K562 (cell line): ENCODE data around the gene PTPN7. TPM values are rescaled to one million over a fixed set of nuclear protein-coding genes. Genes with fewer than 3 reads are reported as not detected.
A peak's percentile ranks its signal among the peaks of the same experiment; 100 is the strongest.

Experiments
- ATF6 ChIP-seq: sonication (generic); formaldehyde crosslinking; IDR thresholded peaks from 2 replicates; pipeline ENCODE4 v1.4.0; 2020; ENCODE audit warnings: mild to moderate bottlenecking, missing genetic modification reagents
- C11orf30 ChIP-seq: fragments of 450-650 bp; IDR thresholded peaks from 2 replicates; pipeline ENCODE4 v1.6.1; 2016; ENCODE audit warnings: low read depth, mild to moderate bottlenecking
- EZH2 ChIP-seq: IDR thresholded peaks from 2 replicates; pipeline ENCODE4 v1.6.1; 2012; ENCODE audit warnings: low read depth, mild to moderate bottlenecking, inconsistent platforms, low read length, borderline replicate concordance
- MAFF ChIP-seq: IDR thresholded peaks from 2 replicates; pipeline ENCODE4 v1.6.1; 2012; ENCODE audit warnings: low read length, improper control_type of control experiment
- MXI1 ChIP-seq: IDR thresholded peaks from 2 replicates; pipeline ENCODE4 v1.6.1; 2011; ENCODE audit warnings: low read depth, mild to moderate bottlenecking, improper control_type of control experiment, low read length
- RBM15 ChIP-seq: fragments of 200-400 bp; formaldehyde crosslinking; IDR thresholded peaks from 2 replicates; pipeline ENCODE4 v1.6.1; 2018; ENCODE audit warnings: mild to moderate bottlenecking, low read length, moderate library complexity; ENCODE audit not compliant: insufficient read depth
- SMAD2 ChIP-seq: fragments of 150-350 bp; IDR thresholded peaks from 2 replicates; pipeline ENCODE4 v1.6.1; 2014; ENCODE audit warnings: low read depth, mild to moderate bottlenecking, low read length
- SMC3 ChIP-seq: conservative IDR thresholded peaks from 2 replicates; pipeline ENCODE4 v1.6.1; 2011; ENCODE audit warnings: low read depth, low read length, improper control_type of control experiment; ENCODE audit not compliant: insufficient read depth
- TBL1XR1 ChIP-seq, 2 experiments: IDR thresholded peaks; 2 replicates each; pipeline ENCODE4 v1.6.1; 2012; ENCODE audit warnings: improper control_type of control experiment in 2 of 2, low read length in 2 of 2, mild to moderate bottlenecking in 1 of 2
- TCF3 ChIP-seq: sonication (generic); formaldehyde crosslinking; IDR thresholded peaks from 2 replicates; pipeline ENCODE4 v1.4.0; 2020; ENCODE audit warnings: mild to moderate bottlenecking, missing genetic modification reagents
- YY1 ChIP-seq, 3 experiments: IDR thresholded peaks; 2 replicates each; pipeline ENCODE4 v1.6.1; 2011; ENCODE audit warnings: low read length in 2 of 3, mild to moderate bottlenecking in 2 of 3, moderate library complexity in 2 of 3, borderline replicate concordance in 1 of 3, control low read depth in 1 of 3, low read depth in 1 of 3; ENCODE audit not compliant: insufficient read depth in 3 of 3, insufficient replicate concordance in 2 of 3, control insufficient read depth in 1 of 3, insufficient read length in 1 of 3; ENCODE audit errors: extremely low read depth in 1 of 3
- ZNF12 ChIP-seq: sonication (generic); formaldehyde crosslinking; IDR thresholded peaks from 2 replicates; pipeline ENCODE4 v1.4.0; 2020; ENCODE audit warnings: mild to moderate bottlenecking, missing genetic modification reagents
- ZNF217 ChIP-seq: sonication (generic); formaldehyde crosslinking; IDR thresholded peaks from 2 replicates; pipeline ENCODE4 v1.8.0; 2022; ENCODE audit warnings: mild to moderate bottlenecking, missing genetic modification reagents
- ZNF280B ChIP-seq: fragments of 250-450 bp; sonication (Bioruptor Pico); IDR thresholded peaks from 2 replicates; pipeline ENCODE4 v1.5.1; 2021; ENCODE audit warnings: mild to moderate bottlenecking
- ZNF695 ChIP-seq: fragments of 450-650 bp; formaldehyde crosslinking; IDR thresholded peaks from 2 replicates; pipeline ENCODE4 v1.4.0; 2020; ENCODE audit warnings: mild to moderate bottlenecking, moderate library complexity
- polyA plus RNA-seq, 8 experiments: library from polyadenylated mRNA; depleted of rRNA in 4 of 8; stranded (reverse) in 5 of 8; unstranded in 3 of 8; fragments of >200 nt; fragmentation: Nextera tagmentation in 2 of 8; fragmentation: Illumina TruSeq in 1 of 8; extraction: Ambion mirVana in 2 of 8; extraction: Trizol in 1 of 8; gene quantifications; 2 replicates each; pipeline versions ENCODE4 v1.2.1 to v1.2.3, GENCODE V29; 2011 to 2014; ENCODE audit warnings: inconsistent platforms in 1 of 8, missing spikeins in 1 of 8
- total RNA-seq, 7 experiments: library from RNA; depleted of rRNA in 6 of 7; stranded (reverse); fragments of >200 nt in 6 of 7; fragmentation: Illumina TruSeq in 2 of 7; extraction: Trizol in 2 of 7; gene quantifications; 2 replicates each; pipeline versions ENCODE4 v1.2.1 to v1.2.3, GENCODE V29; 2011 to 2021; ENCODE audit warnings: low replicate concordance in 1 of 7
- TF ChIP-seq, protein P1 (sequence below): sonication (generic); formaldehyde crosslinking; IDR thresholded peaks from 2 replicates; pipeline ENCODE4 v1.8.1; 2023; ENCODE audit warnings: mild to moderate bottlenecking, missing genetic modification reagents
- TF ChIP-seq, protein P2 (sequence below): fragments of 450-650 bp; formaldehyde crosslinking; IDR thresholded peaks from 2 replicates; pipeline ENCODE4 v1.4.0; 2020; ENCODE audit warnings: mild to moderate bottlenecking, moderate library complexity
- TF ChIP-seq, protein P3 (sequence below): sonication (generic); formaldehyde crosslinking; IDR thresholded peaks from 2 replicates; pipeline ENCODE4 v1.8.1; 2023; ENCODE audit warnings: mild to moderate bottlenecking, missing genetic modification reagents

Gene PTPN7
- total and polyA plus RNA-seq, 9 of the 15 experiments (the other 6 are each of a cell fraction or from before 2014, with no cell fraction given), result 18.7 to 144 (median 120) TPM

- TF ChIP-seq, protein P1, sequence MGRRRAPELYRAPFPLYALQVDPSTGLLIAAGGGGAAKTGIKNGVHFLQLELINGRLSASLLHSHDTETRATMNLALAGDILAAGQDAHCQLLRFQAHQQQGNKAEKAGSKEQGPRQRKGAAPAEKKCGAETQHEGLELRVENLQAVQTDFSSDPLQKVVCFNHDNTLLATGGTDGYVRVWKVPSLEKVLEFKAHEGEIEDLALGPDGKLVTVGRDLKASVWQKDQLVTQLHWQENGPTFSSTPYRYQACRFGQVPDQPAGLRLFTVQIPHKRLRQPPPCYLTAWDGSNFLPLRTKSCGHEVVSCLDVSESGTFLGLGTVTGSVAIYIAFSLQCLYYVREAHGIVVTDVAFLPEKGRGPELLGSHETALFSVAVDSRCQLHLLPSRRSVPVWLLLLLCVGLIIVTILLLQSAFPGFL (CRISPR knock-in tag), result no peak
- TF ChIP-seq SMC3 (no peak), C11orf30 (no peak), ZNF217 (no peak), YY1 (IDR thresholded peaks at IDR 0.05; ENCODE audit: borderline replicate concordance in 1 of 3, control insufficient read depth in 1 of 3, extremely low read depth in 1 of 3, insufficient read depth in 3 of 3, insufficient read length in 1 of 3, insufficient replicate concordance in 2 of 3, low read depth in 1 of 3, low read length in 2 of 3) (peak in 1 of 3 experiments; percentile 39), EZH2 (no peak), ZNF280B (CRISPR knock-in tag) (no peak), MAFF (no peak), ZNF12 (CRISPR knock-in tag) (no peak), SMAD2 (no peak), ATF6 (CRISPR knock-in tag) (no peak), RBM15 (no peak), MXI1 (no peak), TCF3 (CRISPR knock-in tag) (peak; percentile 60), ZNF695 (CRISPR knock-in tag) (no peak), TBL1XR1 (IDR thresholded peaks at IDR 0.05; ENCODE audit: low read length in 2 of 2) (no peak)
- TF ChIP-seq, protein P2, sequence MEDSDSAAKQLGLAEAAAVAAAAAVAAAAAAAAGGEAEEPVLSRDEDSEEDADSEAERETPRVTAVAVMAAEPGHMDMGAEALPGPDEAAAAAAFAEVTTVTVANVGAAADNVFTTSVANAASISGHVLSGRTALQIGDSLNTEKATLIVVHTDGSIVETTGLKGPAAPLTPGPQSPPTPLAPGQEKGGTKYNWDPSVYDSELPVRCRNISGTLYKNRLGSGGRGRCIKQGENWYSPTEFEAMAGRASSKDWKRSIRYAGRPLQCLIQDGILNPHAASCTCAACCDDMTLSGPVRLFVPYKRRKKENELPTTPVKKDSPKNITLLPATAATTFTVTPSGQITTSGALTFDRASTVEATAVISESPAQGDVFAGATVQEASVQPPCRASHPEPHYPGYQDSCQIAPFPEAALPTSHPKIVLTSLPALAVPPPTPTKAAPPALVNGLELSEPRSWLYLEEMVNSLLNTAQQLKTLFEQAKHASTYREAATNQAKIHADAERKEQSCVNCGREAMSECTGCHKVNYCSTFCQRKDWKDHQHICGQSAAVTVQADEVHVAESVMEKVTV (CRISPR knock-in tag), result no peak
- TF ChIP-seq, protein P3, sequence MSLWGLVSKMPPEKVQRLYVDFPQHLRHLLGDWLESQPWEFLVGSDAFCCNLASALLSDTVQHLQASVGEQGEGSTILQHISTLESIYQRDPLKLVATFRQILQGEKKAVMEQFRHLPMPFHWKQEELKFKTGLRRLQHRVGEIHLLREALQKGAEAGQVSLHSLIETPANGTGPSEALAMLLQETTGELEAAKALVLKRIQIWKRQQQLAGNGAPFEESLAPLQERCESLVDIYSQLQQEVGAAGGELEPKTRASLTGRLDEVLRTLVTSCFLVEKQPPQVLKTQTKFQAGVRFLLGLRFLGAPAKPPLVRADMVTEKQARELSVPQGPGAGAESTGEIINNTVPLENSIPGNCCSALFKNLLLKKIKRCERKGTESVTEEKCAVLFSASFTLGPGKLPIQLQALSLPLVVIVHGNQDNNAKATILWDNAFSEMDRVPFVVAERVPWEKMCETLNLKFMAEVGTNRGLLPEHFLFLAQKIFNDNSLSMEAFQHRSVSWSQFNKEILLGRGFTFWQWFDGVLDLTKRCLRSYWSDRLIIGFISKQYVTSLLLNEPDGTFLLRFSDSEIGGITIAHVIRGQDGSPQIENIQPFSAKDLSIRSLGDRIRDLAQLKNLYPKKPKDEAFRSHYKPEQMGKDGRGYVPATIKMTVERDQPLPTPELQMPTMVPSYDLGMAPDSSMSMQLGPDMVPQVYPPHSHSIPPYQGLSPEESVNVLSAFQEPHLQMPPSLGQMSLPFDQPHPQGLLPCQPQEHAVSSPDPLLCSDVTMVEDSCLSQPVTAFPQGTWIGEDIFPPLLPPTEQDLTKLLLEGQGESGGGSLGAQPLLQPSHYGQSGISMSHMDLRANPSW (CRISPR knock-in tag), result 0 out of 2 replicates have a peak, but pooled peaks have one; percentile 24
Observed at GRCh38 chr1:202164271-202165037, 4.1 kb upstream of the PTPN7 start (continued).
